22Rv1 (cell line): Measurements from ENCODE around the gene CSTB.

Experiments
- H3K27ac ChIP-seq: fragments of 450-650 bp; 2 replicates; pipeline ENCODE4 v1.5.1; 2017
- ZFX ChIP-seq: fragments of 450-650 bp; IDR thresholded peaks from 2 replicates; pipeline ENCODE4 v1.6.1; 2017; ENCODE audit warnings: antibody characterized with exemption, borderline replicate concordance
- TF ChIP-seq, protein P1 (sequence below): fragments of 450-650 bp; IDR thresholded peaks from 2 replicates; pipeline ENCODE4 v1.5.1; 2017; ENCODE audit warnings: mild to moderate bottlenecking

CSTB gene

DNA sequence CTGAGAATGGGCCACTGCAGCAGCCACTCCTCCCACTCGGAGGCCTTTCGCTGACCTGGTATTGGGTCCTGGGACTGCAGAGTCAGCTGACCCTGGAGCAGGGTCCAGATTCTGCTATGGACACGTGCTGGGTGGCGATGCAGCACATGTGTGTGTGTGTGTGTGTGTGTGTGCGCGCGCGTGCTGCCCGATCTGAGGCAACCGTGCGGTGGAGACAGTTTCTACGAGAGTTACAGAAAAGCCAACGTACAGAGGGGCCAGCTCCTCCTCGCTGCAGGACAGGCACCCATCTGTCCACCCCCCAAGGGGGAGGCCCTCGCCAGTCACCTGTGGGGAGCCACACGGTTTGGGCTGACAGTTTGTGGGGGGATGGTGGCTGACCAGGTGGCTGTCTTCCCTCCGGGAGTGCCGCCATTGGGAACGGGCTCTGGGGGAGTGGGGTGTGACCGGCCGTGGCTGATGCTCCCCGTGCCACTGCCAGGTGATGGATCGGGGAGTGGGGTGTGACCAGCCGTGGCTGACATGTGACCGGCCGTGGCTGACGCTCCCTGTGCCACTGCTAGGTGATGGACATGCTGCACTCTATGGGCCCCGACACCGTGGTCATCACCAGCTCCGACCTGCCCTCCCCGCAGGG is 24.0 kb downstream of the CSTB start:
- TF ChIP-seq, protein P1, sequence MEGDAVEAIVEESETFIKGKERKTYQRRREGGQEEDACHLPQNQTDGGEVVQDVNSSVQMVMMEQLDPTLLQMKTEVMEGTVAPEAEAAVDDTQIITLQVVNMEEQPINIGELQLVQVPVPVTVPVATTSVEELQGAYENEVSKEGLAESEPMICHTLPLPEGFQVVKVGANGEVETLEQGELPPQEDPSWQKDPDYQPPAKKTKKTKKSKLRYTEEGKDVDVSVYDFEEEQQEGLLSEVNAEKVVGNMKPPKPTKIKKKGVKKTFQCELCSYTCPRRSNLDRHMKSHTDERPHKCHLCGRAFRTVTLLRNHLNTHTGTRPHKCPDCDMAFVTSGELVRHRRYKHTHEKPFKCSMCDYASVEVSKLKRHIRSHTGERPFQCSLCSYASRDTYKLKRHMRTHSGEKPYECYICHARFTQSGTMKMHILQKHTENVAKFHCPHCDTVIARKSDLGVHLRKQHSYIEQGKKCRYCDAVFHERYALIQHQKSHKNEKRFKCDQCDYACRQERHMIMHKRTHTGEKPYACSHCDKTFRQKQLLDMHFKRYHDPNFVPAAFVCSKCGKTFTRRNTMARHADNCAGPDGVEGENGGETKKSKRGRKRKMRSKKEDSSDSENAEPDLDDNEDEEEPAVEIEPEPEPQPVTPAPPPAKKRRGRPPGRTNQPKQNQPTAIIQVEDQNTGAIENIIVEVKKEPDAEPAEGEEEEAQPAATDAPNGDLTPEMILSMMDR, result no peak
- H3K27ac ChIP-seq, result no peak overlapping the region

DNA sequence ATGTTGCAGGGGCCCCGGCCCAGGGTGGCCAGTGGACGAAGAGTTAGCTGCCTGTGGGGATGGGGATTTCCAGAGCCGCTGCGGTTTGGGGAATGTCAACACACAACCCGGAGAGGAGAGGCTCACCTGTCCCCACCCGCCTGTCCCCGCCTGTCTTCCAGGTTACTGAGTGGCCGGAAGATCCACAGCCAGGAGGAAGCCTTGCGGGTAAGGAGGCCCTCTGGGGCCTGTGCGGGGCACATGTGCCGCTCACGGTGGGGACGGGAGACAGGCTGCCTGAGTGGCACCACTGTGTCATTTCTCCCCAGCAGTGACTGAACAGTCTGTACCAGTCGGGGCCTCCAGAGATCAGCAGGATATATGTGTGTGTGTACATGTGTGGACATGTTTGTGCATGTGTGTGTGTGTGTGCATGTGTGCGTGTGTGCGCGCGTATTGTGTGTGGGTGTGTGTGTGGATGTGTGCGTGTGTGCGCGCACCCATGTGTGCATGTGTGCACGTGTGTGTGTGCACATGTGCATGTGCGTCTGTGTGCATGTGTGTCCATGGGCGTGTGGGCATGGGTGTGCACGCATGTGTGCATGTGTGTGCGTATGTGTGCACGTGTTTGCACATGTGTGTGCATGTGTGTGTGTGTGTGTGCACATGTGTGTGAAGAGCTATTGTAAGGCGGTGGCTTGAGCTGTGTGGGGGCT is 25.6 kb downstream of the CSTB start:
- TF ChIP-seq, protein P1, result no peak
- no peak for TF ChIP-seq ZFX
- no peak overlapping the region for H3K27ac ChIP-seq

DNA sequence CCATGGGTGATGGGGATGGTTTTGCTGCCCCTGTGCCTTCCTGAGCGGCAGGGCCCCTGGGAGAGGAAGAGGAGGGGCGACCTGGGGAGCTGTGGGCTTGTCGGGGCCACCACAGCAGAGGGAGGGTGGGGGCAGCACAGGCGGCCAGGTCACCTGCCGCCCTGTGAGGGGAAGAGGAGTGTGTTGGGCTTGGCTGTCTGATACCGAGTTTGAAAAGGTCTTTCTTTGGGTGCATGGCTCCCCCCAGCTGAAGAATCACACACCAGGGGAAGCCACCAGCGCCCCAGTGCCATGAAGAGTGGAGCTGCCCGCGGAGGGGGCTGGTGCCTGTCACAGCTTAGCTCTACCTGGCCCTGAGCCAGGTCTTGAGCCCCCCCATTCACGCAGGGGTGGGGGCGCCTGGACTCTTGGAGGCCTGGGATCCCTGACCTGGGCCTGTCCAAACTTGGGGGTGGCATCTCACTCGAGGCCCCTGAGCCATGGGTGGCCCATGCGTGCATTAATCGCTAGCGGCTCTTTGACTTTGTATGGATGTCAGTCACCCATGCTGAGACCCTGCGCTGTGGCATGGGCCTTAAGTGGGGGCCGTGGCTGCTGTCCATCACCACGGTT is 26.4 kb downstream of the CSTB start:
- no peak for TF ChIP-seq ZFX
- TF ChIP-seq, protein P1, result no peak
- no peak overlapping the region for H3K27ac ChIP-seq

DNA sequence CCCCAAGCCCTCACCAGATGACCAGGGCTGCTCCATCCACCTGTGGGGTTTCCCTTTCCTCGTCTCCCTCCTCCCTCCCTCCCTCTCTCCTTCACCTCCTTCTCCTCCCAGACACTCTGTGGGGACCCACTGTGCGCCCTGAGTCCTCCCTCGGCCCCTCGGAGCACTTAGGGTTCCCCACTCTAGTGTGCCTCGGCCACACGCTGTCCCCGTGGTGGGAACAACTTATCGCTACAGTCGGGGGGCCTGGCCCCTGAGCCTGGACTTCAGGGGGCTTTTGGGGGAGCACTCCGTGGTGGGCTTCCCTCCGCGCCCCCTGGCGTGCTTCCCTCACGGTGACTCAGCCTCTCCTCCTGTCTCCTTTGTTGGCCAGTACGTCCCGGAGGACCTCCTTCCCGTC is 27.5 kb downstream of the CSTB start:
- H3K27ac ChIP-seq, result no peak overlapping the region
- TF ChIP-seq ZFX, result no peak
- TF ChIP-seq, protein P1, result no peak

DNA sequence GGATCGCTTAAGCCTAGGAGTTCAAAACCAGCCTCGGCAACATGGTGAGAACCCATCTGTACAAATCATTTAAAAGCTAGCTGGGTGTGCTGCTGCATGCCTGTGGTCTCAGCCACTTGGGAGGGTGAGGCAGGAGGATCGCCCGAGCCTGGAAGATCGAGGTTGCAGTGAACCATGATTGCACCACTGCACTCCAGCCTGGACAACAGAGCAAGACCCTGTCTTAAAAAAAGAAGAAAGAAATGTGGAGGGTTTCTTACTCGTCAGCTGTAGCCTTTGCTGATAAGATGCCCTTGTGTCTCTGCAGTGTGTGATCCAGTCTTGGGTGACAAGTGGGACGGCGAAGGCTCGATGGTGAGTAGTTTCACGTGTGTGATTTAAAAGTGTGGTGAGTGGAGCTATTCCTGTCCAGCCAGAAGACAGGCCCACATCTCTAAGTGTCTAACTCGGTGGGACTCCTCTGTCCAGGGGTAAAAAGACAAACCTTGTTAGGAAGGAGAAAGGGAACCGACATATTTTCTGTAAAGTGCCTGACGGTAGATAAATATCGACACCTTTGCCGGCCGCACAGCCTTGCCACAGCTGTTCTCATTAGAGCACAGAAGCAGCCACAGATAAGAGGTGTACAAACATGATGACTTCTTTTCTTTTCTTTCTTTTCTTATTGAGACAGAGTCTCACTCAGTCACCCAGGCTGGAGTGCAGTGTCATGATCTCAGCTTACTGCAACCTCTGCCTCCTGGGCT is 30.2 kb downstream of the CSTB start:
- no peak overlapping the region for H3K27ac ChIP-seq
- TF ChIP-seq, protein P1, result no peak
- TF ChIP-seq ZFX, result no peak

DNA sequence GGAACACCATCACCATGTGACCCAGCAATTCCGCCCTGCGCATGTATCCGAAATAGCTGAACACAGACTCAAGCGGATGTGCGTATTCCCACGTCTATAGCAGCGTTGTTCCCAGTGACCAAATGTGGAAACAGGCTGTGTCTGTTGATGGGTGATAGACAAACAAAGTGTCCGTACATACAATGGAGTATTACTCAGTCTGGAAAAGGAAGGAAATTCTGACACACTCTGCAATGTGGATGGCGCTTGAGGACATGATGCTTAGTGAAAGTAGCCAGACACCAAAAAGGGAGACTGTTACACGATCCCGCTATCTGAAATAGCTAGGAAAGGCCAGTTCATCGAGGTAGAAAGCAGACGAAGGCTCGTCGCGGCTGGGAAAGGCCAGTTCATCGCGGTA is 31.4 kb downstream of the CSTB start:
- no peak overlapping the region for H3K27ac ChIP-seq
- TF ChIP-seq ZFX, result no peak
- TF ChIP-seq, protein P1, result no peak
